ENCODE measurements around the gene BIN1.
A peak's percentile ranks its signal among the peaks of the same experiment; 100 is the strongest.
"Not testable (repeated sequence)": the region's sequence is repeated elsewhere in the genome, so short reads cannot be mapped to it uniquely, and the experiment has no call there.

Gene BIN1

DNA sequence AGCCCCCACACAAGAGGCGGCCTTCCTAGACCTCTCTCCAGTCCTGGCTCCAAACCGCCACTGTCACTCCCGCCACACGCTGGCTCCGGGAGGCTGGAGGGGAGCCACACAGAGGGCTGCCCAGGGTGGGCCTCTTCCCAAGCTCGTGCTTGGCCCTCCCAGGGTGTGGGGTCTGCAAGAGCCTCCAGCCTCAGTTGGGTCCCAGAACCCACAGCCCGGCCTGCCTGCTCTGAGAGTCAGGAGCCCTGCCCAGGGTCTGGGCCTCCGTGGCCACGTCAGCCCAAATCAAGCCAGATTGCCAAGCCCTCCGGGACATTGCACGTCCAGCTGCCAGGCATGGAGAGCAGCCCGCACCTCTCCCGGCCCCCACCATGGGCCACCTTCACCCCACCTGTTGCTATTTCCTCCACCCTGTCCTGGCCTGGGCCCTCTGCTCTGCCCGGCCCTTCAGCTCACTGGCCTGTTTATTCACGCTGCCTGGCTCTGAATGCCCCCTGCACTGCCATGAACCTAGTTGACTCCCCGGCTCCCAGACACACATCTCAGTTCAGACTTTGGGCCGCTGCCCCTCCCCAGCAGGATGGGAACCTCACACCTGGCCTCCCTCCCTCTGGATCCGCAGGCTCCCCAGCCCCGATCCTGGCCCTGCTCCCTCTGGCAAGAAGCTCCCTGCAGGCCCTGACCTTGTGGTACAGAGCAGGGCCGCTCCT lies 61.0 kb downstream of the BIN1 start:
- DNase-seq = no peak

DNA sequence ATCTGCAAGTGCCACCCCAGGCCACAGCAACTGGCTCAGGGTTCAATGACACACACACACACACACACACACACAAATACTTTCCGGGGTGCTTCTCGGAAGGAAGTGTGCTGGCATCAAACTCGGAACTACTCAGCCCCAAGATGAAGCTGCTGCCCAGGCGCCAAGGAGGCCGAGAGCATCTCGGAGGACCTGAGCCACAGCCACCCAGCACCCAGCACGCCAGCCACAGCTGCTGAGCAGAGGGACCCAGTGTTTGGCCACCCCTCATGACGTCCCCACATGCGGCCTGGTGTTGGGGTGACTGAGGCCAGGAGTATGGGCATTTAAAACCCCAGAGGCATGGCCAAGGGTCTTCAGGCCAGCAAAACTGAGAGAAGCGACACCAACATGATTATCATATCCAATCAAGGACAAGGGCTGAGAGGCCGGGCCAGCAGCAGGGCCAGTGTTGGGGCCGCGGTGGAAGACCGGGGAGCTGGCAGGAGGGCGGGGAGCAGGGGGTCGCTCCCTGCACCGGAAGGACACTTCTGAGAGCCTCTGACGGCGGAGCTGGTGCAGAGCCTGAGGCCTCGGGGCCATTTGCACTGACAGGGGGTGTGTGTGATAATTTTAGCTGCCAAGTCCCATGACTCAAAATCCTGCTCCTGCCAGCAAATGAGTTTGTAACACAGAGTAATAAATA lies 61.8 kb downstream of the BIN1 start:
- DNase-seq = no peak

DNA sequence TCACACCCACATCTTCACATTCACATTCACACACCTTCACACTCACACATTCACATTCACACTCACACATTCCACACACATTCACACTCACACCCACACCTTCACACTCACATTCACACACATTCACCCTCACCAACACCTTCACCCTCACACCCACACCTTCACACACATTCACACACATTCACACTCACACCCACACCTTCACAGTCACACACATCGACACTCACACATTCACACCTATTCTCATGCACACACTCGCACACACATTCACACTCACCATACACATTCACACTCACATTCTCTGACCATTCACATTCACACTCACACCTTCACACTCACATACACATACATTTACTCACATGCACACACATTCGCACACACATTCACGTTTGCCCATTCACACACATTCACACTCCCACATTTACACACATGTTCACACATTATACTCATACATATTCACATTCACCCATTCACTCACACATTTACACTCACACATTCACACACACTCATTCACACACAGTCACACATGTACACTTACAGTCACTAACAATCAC lies 62.7 kb downstream of the BIN1 start:
- no peak for DNase-seq

DNA sequence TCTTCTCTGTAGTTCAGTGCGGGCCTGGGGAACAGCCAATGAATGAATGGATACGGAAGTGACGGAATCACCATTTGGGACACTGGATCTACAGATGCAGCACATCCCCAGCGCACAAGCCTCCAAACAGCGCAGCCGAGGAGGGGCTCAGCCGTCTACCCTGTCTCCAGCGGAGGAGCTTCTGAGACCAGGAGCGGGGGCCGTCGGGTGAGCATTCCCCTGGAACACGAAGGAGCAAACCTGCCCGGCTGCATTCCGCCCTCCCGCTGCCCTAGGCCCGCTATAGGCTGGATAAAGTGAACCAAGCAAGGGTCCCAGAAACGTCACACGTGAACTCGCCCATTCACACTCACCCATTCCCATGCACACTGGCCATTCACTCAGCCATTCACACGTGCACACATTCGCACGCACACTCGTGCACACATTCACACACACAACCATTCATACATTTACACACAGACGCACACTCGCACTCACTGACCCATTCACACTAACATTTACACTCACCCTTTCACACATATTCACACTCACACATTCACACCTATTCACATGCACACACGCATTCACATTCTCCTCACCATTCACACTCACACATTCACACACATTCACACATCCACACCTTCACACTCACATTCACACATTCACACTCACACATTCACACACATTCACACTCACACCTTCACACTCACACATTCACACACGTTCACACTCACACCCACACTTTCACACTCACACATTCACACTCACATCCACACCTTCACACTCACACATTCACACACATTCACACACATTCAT lies 63.4 kb downstream of the BIN1 start:
- DNase-seq = no peak

DNA sequence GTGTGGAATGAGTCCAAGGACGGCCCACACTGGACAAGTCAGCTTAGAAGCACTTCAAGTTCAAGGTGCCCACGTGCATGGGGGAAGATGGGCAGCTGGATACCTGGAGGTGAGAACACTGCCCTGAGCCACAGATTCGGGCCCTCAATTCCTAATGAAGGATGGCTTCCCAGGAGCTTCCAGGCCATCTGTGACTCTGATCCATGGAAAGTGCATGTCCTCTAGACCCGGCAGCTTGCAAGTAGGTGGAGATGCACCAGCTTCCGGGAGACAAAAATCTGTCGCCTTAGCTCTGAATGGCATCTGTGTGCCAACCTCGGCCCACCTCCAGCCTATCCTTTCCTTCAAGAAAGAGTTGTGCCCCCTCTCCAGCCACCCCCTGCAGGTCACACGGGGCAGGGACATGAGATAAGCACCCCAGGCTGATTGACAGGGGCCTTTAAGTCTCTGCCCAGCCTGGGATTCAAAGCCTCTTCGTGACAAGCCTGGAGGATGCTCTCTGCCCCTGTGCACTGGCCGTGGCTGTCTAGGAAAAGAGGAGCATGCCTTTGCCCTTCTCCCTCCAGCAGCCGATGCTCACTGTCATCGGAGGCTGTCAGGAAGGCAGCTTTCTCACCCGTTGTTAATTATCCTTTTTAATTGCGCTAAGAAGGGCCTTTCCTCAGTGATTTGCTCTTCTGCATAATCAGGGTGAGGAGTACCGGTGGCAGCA lies 65.5 kb downstream of the BIN1 start:
- peak; percentile 60 for DNase-seq

DNA sequence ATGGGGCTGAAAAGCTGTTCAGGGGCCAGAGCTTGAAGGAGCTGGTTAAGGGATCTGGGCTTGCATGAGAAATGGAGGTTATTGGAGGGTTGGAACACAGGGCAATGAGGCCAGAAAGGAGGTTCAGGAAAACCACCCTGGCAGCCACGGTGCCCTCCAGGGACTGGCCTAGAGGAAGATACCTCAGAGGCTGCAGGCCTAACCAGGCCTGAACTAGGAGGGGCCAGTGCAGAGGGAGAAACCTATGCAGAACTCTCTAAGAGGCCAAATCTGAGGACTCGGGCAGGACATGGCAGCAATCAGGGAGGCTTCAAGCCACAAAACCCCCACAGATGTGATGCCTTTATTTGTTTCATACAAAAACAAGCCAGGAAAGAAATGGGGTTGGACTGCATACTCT lies 66.8 kb downstream of the BIN1 start:
- no peak for DNase-seq

DNA sequence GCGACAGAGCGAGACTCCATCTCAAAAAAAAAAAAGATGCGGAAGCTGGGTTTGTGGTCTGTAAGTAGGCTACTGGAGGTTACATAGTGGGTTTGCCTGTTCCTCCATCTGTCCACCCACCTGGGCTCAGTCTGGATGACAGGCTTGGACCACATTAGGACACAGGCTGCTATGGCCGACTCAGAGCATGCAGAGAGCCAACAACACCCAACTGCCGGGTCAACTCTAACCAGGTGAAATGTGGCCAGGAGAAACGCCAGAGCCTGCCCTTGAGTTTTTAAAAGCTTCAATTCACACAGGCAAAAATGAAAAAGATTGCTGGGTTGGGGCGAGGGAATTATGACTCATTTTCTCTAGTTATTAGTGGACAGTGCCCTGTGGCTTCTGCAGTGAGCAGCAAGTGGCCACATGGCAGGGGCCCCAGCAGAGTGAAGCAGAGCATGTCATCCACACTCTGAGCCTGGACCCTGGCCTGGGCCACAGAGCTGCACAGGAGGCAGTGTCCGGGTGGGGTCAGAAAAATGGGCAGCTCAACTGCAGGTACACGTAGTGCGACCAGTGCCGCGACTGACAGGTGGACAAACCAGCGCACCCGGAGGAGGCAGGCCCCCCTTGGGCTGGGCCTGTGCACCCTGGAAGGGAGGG lies 67.4 kb downstream of the BIN1 start:
- no peak for DNase-seq

DNA sequence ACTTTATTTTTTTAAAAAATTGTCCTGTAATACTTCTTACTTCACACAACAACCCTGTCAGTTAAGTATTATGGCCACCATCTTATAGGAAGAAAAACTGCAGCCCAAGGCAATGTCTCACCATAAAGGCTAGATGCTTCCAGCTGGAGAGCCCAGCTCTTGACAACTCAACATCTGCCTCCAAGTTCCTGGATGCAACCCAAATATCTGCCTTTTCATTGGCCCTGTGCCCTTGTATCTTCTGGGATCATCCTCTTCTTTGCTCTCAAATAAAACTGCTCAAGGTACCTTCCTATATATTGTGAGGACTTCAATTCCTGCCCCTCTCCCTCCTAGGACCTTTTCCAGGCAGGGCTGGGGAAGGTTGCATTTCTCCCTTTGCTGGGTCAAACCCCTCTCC lies 69.5 kb downstream of the BIN1 start:
- DNase-seq = no peak

DNA sequence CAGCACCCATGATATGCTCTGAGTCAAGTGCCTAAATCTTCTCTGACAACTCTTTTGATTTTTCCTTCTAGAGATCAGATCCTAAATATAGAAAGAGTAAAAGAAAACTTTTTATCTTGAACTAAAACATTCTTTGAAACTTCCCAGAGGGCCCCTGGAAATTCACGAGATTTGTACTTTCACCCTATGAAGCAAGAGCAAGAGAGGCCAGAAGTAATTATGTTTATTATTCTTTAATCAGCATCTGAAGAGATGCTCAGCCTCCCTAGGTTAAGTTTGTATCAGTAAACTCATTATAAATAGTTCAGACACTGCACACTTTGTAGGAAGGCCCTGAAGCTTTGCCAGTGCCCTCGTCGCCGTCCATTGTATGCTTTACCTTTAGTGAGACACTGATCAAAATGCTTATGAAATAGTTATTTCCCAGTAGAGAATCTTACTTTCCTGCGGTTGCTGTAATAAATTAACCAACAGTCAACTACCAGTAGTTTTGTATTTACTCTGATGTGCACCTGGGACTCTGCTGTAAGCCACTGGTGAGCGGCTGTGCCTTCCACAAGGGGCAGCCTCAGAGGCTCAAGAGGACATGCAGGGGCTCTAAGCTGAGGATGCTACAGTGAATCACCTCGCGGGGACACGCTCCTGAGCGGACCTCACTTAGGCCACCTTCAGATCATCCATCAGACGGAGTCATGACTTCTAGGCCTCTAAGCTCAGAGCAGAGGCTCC lies 71.9 kb downstream of the BIN1 start:
- peak; percentile 17 for DNase-seq

DNA sequence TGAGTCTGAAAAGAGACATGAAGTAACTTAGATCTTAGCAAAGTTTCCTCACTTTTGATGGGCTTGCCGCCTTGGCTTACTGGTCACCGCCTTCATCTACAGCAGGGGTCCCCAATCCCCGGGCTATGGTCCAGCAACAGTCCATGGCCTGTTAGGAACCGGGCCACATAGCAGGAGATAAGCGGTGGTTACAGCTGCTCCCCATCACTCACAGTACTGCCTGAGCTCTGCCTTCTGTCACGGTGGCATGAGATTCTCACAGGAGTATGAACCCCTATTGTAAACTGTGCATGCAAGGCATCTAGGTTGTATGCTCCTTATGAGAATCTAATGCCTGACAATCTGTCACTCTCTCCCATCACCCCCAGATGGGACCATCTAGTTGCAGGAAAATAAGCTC lies 72.9 kb downstream of the BIN1 start:
- no peak for DNase-seq

DNA sequence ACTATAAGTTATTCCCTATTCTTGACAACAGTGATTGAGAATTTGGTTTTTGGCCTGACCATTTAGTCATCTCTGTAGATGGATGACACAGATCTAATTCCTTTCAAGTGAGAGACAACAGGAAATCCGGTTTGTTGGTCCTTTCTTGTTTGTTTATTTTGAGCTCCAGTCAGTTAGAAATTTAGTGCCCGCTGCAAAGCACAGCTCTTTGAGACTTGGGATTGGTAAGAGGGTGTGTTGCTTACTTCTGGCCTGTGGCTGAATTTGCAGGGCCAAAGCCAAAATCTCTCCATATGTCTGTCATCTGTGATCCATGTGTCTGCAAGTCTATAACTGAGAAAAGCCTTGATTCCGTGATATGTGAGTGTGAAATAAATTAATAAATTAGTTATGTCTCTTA lies 74.3 kb downstream of the BIN1 start:
- DNase-seq = no peak

DNA sequence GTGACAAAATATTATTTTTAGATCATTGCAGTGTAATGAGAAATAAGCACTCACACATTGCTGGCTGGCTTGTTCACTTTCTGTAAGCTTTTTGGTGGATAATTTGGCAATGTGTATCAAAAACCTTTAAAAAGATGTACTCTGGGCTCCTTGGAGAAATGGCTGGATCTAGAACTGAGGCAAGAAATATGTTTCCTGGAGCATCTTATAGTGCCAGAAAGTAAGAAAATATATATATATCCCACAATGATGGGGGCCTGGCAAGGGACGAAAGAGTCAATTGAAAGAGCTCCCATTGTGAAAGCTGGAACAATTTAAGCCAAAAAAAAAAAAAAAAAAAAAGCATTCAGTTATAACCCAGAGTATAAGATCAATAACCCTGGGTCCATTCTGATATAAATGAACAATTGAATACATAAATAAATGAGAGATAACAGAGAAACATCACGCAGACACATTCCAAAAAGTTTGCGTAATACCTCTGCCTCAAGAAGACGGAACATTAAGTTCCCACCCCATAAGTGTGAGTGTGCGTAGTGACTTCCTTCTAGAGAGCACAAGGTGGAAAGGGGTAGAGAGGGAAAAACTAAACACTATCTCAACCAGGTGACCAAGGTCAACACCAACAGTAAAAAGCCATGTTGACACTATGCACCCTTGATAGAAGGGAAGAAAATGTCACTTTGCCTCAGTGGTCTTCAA lies 77.5 kb downstream of the BIN1 start:
- no peak for DNase-seq

DNA sequence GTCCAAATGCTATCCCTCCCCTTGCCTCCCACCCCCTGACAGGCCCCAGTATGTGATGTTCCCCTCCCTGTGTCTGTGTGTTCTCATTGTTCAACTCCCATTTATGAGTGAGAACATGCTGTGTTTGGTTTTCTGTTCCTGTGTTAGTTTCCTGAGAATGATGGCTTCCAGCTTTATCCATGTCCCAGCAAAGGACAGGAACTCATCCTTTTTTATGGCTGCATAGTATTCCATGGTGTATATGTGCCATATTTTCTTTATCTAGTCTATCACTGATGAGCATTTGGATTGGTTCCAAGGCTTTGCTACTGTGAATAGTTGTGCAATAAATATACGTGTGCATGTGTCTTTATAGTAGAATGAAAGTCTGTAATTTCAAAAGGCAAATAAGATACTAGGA lies 78.2 kb downstream of the BIN1 start:
- DNase-seq = not testable (repeated sequence)

DNA sequence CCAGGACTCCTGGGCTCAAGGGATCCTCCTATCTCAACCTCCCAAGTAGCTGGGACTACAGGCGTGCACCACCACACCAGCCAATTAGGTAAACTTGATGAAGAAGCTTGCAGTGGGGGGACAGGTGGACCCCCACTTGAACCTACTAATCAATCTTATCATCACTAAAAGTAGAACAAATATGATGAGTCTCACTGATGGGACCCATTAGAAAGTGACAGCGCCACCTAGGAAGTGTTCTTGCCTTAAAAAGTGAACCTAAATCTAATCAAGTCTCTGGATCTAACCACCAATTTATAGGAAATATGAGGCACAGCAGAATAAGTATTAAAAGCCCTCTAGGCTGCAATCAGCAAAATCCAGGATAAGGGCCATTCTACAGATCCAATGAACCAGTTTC lies 79.2 kb downstream of the BIN1 start:
- peak; percentile 30 for DNase-seq

DNA sequence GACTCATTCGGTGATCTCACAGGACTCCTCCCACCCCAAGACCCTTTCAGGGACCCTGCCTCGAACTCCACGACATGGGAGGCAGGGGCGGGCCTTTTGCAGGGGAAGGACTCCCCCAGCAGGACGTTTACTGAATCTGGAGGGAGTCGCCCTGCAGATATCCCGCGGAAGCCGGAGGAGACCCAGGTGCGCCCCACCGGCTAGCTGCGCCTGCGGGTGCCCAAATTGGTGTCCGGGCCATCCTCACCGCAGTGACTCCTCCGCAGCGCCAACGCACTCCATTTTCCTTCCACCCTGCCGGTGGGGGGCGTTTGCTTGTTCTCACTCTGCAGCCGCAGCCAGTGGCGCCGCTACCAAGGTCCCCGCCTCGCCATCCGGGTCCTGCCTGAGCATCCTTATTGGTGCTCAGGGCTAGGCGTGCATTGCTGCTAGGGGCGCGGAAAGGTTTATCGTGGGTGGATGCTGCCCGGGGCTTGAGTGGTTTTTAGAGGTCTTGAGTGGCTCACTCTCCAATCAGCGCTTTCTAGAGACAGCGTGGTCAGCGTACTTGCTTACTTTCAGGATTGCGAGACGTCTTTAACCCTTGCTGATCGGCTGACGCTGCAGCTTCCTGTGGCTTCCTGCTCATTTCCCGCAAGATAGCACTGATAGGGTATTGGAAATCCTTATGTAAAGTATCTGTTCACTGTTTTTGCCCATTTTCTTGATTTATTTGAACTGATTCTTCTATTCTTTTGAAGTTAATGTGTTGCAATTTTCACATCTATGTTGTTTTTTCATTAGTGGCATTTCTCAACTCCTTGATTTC lies 81.4 kb downstream of the BIN1 start:
- DNase-seq = peak; percentile 97

DNA sequence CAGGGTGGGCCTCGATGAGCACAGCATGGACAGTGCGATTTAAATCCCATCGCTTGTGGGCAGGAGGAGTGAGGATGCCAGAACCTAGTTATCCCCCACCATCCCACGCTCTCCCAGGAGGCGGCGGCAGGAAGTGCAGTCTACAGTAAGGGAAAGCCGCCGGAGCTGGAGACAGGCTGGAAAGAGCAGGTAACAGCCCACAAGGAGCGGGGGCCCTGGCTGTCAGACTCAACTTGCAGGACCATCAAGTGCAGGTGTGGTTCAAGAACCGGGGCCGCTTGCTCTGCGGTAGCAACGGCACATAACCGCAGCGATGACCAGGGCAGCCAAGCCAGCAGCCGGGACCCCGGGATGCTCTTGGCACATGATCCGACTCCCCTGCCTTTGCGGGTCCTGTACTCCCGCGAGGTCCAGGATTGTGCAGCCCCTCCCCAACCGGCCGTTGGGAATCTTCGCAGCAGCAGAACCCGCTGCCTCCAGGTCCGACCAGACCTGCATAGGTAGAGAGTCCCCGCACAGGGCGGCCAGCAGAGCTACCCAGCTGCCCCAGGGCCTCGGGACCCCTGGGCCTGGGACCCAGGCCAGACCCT lies 82.1 kb downstream of the BIN1 start:
- DNase-seq = peak; percentile 94

DNA sequence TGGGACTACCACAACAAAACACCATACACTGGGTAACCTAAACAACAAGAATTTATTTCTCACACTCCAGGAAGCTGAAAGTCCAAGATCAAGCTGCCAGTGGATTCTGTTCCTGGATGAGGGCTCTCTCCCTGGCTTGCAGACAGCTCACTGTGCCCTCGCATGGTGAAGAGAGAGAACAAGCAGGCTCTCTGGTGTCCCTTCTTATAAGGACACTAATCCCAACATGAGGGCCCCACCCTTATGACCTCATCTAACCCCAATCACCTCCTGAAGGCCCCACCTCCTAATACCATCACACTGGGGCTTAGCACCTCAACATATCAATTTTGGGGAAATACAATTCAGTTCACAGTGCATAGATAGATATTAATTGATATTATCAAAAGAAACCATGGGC lies 83.5 kb downstream of the BIN1 start:
- peak; percentile 71 for DNase-seq

DNA sequence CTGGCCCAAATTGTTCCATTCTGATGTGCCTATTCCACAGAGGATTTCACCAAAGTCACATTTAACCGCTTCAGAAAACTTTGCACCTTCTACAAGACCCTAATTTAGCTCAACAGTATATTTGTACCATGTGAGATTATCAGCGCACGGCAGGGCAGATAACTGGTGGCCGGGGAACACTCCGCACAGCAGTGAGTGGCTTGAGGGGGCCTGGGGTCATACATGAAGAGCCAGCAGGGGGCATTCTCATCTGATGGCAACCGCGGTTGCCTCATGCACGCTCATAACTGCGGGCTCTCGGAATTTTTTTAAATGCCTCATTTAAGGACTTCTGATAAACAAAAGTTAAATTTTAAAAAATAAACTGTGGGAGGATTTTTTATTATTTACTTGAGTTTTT lies 84.1 kb downstream of the BIN1 start:
- DNase-seq = peak; percentile 19

DNA sequence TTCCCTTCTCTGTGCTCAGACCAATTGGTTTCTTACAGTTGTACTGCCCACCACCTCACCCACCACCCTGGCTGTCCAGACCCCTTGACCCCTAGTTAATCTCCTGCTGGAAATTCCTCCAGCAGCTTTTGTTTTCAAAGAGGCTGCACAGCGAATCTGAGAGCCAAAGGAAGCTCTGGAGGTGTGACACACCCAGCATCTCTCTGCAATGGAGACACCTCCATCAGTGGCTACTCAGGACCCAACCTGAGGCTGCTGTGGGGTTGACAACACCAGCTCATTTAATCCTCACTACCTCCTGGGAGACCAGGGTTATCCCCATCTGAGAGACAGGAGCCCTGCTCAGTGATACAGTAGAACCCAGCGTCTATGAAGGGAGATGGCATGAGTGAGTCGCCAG lies 86.4 kb downstream of the BIN1 start:
- no peak for DNase-seq

DNA sequence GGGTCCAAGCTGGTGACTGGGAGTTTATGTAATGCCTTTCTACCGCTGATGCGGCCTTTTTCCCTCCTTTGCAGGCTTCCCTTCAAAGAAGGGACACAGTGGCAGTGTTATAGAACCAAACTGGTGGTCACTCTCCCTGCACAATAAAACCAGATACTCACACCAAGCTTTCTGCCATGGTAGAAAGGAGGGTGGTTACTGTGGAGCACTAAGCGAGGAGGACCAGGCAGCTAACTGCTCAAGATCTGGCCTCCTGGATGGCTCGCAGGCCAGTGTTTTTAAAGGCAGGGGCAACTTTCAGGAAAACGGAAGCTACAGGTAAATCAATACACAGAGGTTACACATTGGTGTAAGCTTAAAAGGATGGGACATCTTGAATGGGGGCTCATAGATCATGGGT lies 89.4 kb downstream of the BIN1 start:
- DNase-seq = no peak

All from NCI-H82 (cell line).